ENCODE results near the gene VASP.

DNA sequence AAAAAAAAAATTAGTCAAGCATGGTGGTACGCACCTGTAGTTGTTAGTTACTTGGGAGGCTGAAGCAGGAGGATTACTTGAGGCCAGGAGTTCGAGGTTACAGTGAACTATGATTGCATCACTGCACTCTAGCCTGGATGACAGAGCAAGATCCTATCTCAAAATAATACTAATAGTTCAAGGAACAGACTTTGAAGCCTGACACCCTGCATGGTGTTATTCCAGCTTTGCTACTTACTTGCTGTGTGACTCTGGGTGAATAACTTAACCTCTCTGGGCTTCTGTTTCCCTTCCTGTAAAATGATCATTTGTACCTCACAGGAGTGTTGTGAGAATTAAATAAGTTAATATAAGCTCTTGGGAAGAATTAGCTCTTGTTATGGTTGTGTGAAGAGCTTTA lies 43.0 kb upstream of the VASP start:
- TF ChIP-seq CSDC2 (CRISPR knock-in tag; IDR thresholded peaks at IDR 0.05) (no peak), TCF4 (CRISPR knock-in tag; IDR thresholded peaks at IDR 0.05; ENCODE audit: borderline replicate concordance) (no peak), ARNTL (CRISPR knock-in tag; IDR thresholded peaks at IDR 0.05; ENCODE audit: borderline replicate concordance, low read depth) (no peak), ISL1 (CRISPR knock-in tag; IDR thresholded peaks at IDR 0.05) (no peak), RARB (CRISPR knock-in tag; IDR thresholded peaks at IDR 0.05) (no peak)
- TF ChIP-seq, protein P1, sequence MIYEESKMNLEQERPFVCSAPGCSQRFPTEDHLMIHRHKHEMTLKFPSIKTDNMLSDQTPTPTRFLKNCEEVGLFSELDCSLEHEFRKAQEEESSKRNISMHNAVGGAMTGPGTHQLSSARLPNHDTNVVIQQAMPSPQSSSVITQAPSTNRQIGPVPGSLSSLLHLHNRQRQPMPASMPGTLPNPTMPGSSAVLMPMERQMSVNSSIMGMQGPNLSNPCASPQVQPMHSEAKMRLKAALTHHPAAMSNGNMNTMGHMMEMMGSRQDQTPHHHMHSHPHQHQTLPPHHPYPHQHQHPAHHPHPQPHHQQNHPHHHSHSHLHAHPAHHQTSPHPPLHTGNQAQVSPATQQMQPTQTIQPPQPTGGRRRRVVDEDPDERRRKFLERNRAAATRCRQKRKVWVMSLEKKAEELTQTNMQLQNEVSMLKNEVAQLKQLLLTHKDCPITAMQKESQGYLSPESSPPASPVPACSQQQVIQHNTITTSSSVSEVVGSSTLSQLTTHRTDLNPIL (CRISPR knock-in tag; IDR thresholded peaks at IDR 0.05; ENCODE audit: low read depth): no peak
- TF ChIP-seq, protein P2, sequence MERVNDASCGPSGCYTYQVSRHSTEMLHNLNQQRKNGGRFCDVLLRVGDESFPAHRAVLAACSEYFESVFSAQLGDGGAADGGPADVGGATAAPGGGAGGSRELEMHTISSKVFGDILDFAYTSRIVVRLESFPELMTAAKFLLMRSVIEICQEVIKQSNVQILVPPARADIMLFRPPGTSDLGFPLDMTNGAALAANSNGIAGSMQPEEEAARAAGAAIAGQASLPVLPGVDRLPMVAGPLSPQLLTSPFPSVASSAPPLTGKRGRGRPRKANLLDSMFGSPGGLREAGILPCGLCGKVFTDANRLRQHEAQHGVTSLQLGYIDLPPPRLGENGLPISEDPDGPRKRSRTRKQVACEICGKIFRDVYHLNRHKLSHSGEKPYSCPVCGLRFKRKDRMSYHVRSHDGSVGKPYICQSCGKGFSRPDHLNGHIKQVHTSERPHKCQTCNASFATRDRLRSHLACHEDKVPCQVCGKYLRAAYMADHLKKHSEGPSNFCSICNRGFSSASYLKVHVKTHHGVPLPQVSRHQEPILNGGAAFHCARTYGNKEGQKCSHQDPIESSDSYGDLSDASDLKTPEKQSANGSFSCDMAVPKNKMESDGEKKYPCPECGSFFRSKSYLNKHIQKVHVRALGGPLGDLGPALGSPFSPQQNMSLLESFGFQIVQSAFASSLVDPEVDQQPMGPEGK (CRISPR knock-in tag; IDR thresholded peaks at IDR 0.05; ENCODE audit: borderline replicate concordance): no peak

All from SK-N-SH treated with all-trans-retinoic acid at 6 μM for 48 hours (cell line).